Activated CD8-positive, alpha-beta memory T cell treated with anti-CD3 and anti-CD28 coated beads for 48 hours (primary cell): Measurements from ENCODE around the gene RIPPLY1.
"Not testable (repeated sequence)": the region's sequence is repeated elsewhere in the genome, so short reads cannot be mapped to it uniquely, and the experiment has no call there.

Experiments
- DNase-seq, 3 experiments: peaks; one replicate each; pipeline ENCODE4 v3.0.0-alpha.2; 2020; ENCODE audit warnings: low read depth in 2 of 3, low spot score in 2 of 3

RIPPLY1 gene

DNA sequence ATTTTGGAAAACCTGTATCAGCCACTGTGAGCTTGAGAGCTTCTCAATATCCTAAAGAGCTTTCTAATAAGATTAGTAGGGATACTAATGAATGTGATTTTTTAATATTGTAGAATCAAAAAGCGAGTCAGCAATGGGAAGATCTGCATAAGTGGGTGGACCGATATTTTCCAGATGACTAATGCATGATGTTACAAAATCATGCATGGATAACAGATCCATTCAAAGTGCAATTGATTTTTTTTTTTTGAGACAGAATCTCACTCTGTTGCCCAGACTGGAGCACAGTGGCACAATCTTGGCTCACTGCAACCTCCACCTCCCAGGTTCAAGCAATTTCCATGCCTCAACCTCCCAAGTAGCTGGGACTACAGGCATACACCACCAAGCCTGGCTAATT, 9.7 kb upstream of the RIPPLY1 start:
- DNase-seq: no peak

DNA sequence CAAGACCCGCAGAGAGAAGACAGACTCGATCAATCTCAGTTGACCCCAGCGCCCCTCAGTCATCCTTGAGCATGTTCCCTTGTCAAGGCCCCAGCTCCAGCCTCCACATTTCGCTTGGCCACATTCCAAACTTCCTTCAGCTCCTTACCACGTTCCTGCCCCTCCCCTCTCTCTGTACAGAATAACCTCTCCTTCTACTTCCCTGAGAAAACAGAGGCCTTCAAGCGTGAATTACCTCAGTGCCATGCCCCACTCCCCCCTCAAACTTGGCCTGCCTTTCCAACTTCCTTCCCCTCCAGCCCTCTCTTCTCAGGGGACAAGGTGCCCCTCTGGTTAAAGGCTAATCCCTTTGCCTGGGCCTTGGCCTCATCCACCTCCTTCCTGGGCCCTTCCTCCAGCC, 3.2 kb upstream of the RIPPLY1 start:
- no peak for DNase-seq

GRCh38 chrX:106905064-106905708, 2.0 kb upstream of the RIPPLY1 start:
- DNase-seq: no peak

- DNase-seq: no peak
Measured at GRCh38 chrX:106903856-106904528, 851 bp upstream of the RIPPLY1 start.

GRCh38 chrX:106902684-106903083, 457 bp downstream of the RIPPLY1 start:
- DNase-seq: no peak

GRCh38 chrX:106901781-106902219, 1.3 kb downstream of the RIPPLY1 start:
- no peak for DNase-seq

- DNase-seq: no peak
Measured at GRCh38 chrX:106901341-106901740, 1.8 kb downstream of the RIPPLY1 start.

DNA sequence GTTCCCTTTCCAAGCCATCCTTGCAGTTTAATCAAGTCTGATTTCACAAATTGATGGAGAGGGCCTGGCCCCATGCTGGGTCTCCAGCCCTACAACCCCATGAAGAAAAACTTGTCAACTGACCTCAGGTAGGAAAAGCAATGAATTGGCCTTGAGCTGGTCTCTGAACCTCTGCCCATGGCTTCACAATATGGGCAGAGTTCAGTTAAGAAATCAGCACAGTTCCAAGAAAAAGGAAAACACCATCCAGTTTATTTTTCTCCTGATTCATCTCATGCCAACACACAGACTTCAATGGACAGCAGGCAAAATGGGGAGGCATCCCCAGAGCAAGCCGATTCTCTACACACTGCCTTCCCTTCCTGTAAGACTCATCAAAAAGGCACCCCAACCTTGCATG, 3.3 kb downstream of the RIPPLY1 start:
- DNase-seq: no peak

DNA sequence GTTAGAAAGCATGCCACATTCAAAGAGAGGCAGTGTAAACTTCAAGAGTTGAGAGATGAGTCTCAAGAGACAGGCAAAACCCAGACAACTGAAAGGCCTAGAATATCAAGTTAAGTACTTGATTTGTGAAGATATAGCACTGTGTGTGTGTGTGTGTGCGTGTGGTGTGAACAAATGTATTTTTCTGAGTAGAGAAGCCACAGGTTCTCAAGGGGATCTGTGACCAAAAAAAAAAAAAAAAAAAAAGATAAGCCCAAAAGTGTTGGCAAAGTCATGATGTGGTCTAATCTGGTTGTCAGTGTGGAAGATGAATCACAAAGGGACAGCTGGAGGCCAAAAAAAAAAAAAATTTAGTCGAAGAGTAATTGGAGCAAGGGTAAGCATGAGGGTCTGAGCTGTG, 3.9 kb downstream of the RIPPLY1 start:
- no peak for DNase-seq

DNA sequence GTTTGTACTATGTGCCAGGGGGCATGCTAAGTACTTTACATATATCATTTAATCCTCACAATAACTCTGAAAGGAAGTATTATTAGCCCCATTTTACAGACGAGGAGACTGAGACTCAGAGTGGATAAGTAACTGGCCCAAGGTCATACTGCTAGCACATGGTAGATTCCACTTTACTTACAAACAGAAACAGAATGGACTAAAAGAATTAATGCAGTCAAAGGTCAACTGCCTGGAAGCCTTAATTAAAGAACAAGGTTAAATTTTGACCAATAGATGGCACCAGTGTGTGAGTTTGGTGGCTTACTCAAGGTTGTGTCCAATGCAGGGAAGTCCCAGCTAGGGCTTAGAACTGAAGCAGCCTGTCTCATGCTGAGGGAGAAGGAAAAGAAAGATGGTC, 4.7 kb downstream of the RIPPLY1 start:
- DNase-seq: no peak

GRCh38 chrX:106897259-106897658, 5.9 kb downstream of the RIPPLY1 start:
- no peak for DNase-seq

DNA sequence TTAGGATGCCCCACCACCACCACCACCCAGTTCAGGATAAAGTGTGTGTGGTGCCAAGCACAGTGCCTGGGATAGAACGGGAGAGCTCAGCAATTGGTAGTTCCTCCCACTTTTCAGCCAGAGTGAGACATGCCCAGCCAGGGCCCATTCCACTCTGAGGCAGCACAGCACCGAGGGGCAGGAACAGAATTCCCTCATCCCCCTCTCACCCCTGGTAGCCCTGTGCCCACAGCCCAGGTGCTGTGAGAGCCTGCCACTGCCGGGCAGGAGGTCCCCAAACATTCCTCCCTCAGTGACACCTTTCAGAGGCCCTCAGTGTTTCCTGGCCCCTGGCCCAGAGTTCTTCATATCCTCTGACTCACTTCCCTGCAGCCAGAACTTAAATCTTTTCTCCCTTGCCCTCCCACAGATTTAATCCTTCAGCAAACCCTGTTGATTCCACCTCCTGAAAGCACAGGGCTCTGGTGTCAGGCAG, 8.1 kb downstream of the RIPPLY1 start:
- no peak for DNase-seq

DNA sequence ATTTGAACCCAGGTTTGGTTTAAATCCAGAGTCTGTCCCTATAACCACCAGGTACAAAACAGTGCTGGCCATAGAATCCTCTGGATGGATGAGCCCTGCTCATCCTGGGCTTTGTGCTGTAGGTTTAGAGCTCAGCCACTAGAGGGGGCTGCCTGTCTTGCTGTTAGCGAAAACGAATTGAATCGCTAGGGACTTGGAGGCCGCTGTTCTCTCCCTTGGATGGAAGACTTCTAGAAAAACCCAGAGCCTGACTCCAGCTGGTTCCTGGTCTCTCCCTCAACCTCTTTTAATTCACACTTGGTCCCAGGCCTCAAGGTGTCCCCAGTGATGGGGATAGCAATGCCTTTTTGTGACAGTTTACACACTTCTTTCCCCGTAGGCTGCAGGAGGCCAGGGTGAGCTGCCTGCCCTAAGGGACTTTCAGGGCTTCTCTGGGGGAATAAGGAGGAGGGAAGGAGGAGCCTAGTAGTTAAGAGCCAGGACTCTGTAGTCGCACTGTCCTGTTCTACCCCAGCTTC, 8.7 kb downstream of the RIPPLY1 start:
- DNase-seq: peak in 2 of 3 experiments; percentile 3 to 17

DNA sequence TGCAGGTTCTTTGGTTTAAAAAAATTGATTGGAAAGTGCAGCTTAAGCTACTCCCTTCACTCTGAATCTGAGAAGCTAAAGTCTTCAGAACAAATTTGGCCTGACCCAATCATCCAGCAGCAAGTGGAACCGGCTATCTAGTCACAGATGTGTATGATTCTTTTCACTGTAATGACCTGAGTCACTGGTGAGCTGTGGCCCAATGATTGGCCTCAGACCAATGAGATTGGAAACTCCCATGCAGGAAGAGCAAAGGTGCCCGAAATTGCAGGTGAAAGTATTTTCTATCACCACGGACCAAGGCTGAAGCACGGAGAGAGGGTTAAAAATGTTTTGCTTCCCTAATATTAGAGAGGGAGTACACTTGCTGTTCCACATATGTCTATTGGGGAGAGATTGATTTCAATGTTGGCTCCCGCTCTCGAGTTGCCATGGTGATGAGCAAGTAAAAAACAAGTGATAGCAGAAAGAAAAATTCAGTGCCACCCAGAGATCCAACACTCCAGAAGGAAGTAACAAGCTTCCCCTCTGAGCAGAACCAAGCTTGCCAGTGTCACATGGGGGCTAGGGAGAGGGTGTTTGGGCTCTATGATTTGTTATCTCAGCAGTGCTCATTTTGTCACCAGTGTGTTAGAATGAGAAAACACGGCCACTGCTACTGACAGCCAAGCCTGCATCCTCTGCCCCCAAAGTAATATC, 11.2 kb downstream of the RIPPLY1 start:
- DNase-seq: no peak

GRCh38 chrX:106889468-106889867, 13.7 kb downstream of the RIPPLY1 start:
- DNase-seq: no peak

DNA sequence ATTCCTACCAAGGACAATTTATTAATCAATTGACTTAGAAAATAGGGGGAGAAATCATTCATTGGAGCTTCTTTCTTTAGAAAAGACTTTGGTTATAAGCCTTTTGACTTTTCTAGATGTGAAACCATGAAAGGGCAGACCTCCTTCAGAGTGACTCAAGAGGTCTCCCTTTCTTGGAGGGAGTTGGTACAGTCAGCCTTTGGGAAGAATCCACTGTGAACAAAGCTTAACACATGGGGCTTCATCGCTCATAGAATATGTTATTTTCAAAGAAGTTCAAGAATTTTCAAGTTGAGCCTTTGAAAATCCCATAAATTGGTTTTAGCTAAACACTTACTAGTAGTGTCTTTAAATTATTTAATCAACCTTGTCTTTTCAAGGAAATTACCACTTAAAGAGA, 28.0 kb downstream of the RIPPLY1 start:
- DNase-seq: no peak

DNA sequence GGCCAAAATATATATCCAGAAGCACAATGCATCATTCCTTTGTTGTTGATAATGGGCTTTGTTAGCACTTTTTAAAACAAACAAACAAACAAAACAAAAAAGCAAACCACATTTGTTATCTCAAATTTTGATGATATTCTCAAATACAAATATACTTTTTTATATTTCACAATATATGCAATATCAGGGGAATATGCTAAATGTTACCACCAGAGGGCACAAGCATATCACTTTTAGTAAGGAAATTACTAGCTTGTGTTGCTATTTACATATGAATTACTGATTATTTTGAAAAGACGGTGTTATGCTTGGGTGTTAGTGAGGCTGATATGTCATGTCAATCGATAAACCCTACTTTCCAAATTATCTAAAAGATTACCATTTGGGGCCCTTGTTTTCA, 29.1 kb downstream of the RIPPLY1 start:
- DNase-seq: no peak

DNA sequence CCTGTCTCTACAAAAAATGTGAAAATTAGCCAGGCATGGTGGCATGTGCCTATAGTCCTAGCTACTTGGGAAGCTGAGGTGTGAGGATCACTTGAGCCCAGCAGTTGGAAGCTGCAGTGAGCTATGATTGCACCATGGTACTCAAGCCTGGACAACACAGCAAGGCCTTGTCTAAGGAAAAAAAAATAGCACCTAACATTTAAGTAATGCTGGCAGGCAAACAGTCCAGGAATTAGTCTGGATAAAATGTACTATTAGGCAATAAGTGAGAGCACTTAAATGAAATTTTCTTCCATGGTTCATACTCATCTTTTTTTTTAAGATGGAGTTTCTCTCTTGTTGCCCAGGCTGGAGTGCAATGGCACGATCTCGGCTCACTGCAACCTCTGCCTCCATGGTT, 30.3 kb downstream of the RIPPLY1 start:
- not testable (repeated sequence) for DNase-seq

DNA sequence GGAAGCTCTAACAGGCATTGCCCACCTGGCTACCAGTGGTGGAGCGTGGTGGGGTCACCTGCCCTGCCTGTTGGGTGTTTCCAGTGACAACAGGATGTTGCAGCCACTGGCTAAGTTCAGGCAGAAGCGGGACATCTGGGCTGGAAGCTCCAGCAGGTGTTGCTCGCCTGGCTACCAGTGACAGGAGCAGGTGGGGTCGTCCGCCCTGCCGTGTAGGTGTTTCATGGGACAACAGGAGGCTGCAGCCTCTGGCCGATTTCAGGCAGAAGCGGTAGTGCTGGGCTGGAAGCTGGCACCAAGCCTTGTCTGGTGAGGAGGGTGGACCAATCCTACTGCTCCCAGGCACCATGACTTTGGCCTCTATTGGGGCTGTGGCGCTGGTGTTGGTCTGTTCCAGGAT, 39.4 kb downstream of the RIPPLY1 start:
- DNase-seq: no peak

GRCh38 chrX:106862972-106863688, 40.0 kb downstream of the RIPPLY1 start:
- DNase-seq: no peak
